ENCODE results near the gene OVCA2. TPM values are rescaled to one million over a fixed set of nuclear protein-coding genes. Genes with fewer than 3 reads are reported as not detected.

The OVCA2 gene
- total RNA-seq, 1 donor from 2014 or later, result 24.8 TPM

DNA sequence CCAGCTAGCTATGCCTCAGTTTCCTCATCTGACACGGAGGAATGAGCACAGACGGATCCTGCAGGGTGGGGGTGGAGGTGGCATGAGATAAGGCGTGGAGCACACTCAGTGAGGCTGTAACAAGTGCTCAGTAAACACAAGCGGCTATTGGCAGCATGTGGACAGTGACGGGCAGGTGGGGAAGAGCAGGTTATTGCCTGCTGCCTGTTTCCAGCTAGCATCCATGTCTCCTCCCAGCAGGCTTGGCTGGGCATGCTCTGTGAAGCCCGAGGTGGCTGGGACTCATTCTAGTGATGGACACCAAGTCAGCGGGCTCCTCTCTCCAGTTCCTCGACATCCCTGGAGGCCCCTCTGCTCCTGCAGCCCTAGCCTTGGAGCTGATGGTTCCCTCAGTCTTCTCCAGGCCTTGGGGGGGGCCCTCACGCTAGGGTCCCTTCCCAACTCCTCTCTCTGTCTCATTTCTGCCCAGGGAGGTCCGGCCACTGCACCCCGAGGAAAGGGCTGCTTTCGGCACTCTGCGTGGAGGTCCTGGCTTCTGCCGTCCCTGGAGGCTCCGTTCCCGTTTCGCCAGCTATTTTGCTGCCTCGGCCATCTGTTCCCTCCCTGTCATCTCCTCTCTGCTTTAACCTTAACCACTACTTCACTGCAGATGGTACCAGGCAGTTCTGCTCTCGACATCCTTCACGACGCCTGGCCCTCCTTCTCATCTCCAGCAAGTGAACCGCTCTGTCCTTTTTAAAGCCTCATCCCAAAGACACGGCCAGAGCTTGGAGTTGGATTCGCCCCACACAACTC lies 22.9 kb upstream of the OVCA2 start:
- Mint-ChIP-seq H3K27me3 (ENCODE audit: low read depth) (peaks cover 77% of the 10 kb centered on the region), H3K9me3 (no peaks in the 10 kb centered on the region), H3K4me1 (no peaks in the 10 kb centered on the region), H3K27ac (no peak overlapping the region), H3K4me3 (no peak overlapping the region), H3K36me3 (no peaks in the 10 kb centered on the region)
- DNase-seq (ENCODE audit: low spot score in 2 of 2, unreplicated experiment in 2 of 2), result no peak
- no peak for TF ChIP-seq CTCF (IDR thresholded peaks at IDR 0.05; ENCODE audit: unreplicated experiment)

DNA sequence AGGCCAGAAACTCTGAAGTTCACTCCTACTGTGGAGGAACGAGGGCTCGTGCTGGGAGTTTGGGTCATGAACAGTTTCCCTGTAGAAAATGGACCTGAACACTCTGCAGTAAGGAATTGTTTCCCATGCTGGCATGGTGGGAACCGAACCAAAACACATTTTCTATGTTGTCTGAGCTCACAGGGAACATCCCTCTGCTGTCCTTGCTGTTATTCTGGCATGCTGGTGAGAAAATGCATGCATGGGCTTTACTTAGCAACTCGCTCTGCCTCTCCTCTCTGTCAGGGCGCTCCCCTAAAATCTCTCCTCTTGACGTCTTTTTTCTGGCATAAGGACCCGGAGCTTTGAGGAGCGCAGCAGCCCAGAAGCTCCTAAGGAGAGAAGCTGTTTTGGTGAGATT lies 22.1 kb upstream of the OVCA2 start:
- no peak overlapping the region for H3K27ac Mint-ChIP-seq
- peaks cover 2% of the 10 kb centered on the region for H3K4me1 Mint-ChIP-seq
- TF ChIP-seq CTCF (IDR thresholded peaks at IDR 0.05; ENCODE audit: unreplicated experiment), result no peak
- no peaks in the 10 kb centered on the region for H3K9me3 Mint-ChIP-seq
- H3K4me3 Mint-ChIP-seq, result no peak overlapping the region
- H3K36me3 Mint-ChIP-seq, result no peaks in the 10 kb centered on the region
- DNase-seq (ENCODE audit: low spot score in 2 of 2, unreplicated experiment in 2 of 2), result no peak
- peaks cover 77% of the 10 kb centered on the region for H3K27me3 Mint-ChIP-seq (ENCODE audit: low read depth)

DNA sequence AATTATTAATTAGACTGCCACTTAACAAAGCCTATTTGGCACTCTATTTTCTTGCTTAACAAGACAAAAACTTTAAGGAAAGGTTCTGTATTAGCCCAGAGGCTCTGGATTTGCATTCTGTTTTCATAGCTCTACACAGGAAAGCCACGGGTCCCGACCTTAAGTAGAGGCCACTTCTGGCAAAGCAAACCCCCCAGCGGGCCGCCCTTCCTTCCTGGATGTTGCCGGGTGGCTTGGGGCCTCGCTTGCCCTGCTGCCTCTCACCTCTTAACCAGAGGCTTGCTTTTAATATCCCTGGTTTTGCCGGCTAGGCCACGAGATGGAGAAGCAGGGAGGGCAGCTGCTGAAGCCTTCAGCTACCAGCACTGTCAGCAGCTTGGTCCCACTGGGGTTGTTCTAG lies 21.1 kb upstream of the OVCA2 start:
- DNase-seq (ENCODE audit: low spot score in 2 of 2, unreplicated experiment in 2 of 2), result no peak
- Mint-ChIP-seq H3K4me3 (no peak overlapping the region), H3K36me3 (no peaks in the 10 kb centered on the region), H3K4me1 (peaks cover 4% of the 10 kb centered on the region), H3K27ac (no peak overlapping the region), H3K9me3 (no peaks in the 10 kb centered on the region), H3K27me3 (ENCODE audit: low read depth) (peaks cover 74% of the 10 kb centered on the region)
- no peak for TF ChIP-seq CTCF (IDR thresholded peaks at IDR 0.05; ENCODE audit: unreplicated experiment)

DNA sequence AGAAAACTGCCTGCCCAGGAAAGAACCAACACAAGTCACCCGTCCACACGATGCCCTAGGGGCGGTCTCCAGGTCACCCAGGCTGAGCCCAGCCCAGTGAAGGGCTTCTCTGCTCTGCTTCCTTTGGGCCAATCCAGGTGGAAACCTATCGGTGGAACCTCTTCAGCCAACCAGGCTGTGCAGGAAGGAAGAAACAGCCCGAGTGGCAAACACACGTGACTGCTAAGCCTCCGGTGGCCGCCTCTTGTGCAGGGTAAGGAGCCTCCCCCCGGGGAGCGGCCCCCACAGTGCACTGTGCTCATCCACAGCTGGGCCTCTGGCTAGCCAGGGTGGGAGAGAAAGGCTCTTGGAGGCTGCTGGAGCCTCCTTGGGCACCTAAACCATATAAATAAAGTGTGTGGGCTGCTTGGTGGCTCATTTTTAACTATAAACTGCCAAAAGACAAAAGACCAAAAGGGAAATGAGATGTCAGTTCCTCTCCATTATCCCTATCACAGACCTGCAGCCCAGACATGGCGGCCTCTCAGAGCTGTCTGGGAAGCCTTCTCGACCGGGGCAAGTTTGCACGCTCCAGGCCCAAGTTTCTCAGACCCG lies 19.1 kb upstream of the OVCA2 start:
- no peak for TF ChIP-seq CTCF (IDR thresholded peaks at IDR 0.05; ENCODE audit: unreplicated experiment)
- Mint-ChIP-seq H3K36me3 (no peaks in the 10 kb centered on the region), H3K4me3 (no peak overlapping the region), H3K27me3 (ENCODE audit: low read depth) (peaks cover 84% of the 10 kb centered on the region), H3K9me3 (no peaks in the 10 kb centered on the region), H3K4me1 (peaks cover 12% of the 10 kb centered on the region), H3K27ac (no peak overlapping the region)
- DNase-seq (ENCODE audit: low spot score in 2 of 2, unreplicated experiment in 2 of 2), result no peak

DNA sequence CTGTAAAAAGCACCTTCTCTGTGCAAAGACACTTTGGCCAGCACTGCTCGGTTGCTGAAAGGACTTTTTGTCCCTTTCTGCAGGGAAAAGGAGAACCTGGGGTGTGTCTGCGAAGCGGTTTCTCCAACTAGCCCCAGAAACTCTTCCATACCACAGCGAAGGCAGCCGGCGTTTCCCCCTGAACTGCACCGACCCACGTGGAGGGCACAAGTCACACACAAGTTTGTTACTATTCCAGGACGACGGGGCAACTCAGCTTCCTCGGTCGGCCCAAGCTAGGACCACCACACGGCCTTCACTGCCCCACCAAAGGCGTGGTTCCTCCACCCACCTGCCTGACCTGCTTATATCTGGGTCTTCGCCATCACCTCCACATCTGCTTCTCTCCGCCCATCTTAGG lies 18.6 kb upstream of the OVCA2 start:
- Mint-ChIP-seq H3K27me3 (ENCODE audit: low read depth) (peaks cover 84% of the 10 kb centered on the region), H3K4me3 (peak overlapping the region; percentile 31), H3K4me1 (peaks cover 17% of the 10 kb centered on the region), H3K27ac (no peak overlapping the region), H3K9me3 (no peaks in the 10 kb centered on the region), H3K36me3 (no peaks in the 10 kb centered on the region)
- no peak for TF ChIP-seq CTCF (IDR thresholded peaks at IDR 0.05; ENCODE audit: unreplicated experiment)
- no peak for DNase-seq (ENCODE audit: low spot score in 2 of 2, unreplicated experiment in 2 of 2)
